ENCODE results near the gene ID4. TPM values are rescaled to one million over a fixed set of nuclear protein-coding genes. Genes with fewer than 3 reads are reported as not detected.

Gene ID4, protein sequence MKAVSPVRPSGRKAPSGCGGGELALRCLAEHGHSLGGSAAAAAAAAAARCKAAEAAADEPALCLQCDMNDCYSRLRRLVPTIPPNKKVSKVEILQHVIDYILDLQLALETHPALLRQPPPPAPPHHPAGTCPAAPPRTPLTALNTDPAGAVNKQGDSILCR
- total RNA-seq: 7.6 and 17.3 TPM in 2 replicates

DNA sequence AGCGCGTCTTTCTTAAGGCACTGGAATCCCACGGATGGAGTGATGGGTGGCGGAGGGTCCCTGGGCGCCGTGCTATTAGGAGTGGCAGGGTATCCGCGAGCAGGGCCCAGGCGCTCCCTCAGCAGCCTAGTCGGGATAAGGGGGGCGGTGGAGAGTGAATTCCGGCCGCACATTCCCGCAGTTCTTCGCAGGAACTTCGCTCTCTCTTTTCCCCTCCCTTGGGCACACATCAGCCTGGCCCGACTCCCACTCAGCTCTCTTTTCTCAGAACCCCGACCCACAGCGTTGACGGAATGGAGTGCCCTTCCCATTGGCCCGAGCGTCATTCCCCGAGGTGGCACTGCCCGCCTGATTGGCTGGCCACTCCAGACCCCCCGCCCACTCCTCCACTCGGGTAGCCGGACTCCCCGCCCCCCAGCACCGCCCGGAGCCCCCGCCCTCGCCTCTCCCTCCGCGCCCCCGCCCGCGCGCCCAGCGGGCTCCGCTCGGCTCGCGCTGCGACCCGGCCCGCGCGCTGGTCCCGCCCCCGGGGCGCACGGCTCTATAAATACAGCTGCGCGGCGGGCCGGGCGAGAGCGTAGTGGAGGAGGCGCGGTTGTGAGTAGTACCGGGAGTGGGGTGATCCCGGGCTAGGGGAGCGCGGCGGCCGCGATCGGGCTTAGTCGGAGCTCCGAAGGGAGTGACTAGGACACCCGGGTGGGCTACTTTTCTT is at the start of gene ID4:
Gene ID4 (plus strand): TSS at position 572 of the 712 bp plus-strand sequence. CDS start 385 bp downstream, outside the sequence.
- DNase-seq (ENCODE audit: low read depth): peak; percentile 86

GRCh38 chr6:19788686-19789085 is 48.5 kb upstream of the ID4 start:
- DNase-seq (ENCODE audit: low read depth): no peak

- no peak for DNase-seq (ENCODE audit: low read depth)
Observed at GRCh38 chr6:19789100-19789803, 47.9 kb upstream of the ID4 start.

- DNase-seq (ENCODE audit: low read depth): no peak
Observed at GRCh38 chr6:19791267-19791666, 45.9 kb upstream of the ID4 start.

DNA sequence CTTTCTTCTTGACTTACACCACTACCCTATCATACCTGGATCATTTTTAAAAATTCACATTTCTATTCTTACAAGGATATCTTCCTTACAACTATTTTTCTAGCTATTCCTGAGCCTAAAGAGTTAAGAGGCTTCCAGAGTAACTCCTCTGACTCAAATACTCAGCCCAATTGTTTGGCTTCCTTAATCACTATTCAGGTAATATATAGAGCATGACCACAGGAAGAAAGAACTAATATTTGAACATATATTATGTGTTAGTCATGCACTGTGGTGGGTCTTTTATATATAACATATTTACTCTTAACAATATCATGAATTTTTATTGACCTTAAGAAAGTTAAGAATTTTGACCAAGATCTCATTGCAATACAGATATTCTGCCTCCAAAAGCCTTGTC is 42.0 kb upstream of the ID4 start:
- DNase-seq (ENCODE audit: low read depth): peak; percentile 57

GRCh38 chr6:19796452-19796851 is 40.7 kb upstream of the ID4 start:
- DNase-seq (ENCODE audit: low read depth): no peak

DNA sequence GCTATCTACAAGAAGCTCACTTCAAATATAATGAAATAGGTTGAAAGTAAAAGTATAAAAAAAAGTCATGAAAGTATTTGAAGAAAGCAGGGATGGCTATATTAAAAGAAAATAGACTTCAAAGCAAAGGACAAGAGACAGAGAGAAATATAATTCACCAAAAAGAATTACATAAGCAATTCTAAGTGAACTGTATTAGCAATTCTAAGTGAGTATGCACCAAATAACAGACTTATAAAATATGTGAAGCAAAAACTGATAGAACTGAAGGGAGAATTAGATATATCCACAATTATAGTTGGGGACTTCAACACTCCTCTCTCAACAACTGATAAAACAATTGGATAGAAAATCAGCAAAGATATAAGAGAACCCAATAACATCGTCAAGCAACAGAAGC is 38.8 kb upstream of the ID4 start:
- DNase-seq (ENCODE audit: low read depth): no peak

DNA sequence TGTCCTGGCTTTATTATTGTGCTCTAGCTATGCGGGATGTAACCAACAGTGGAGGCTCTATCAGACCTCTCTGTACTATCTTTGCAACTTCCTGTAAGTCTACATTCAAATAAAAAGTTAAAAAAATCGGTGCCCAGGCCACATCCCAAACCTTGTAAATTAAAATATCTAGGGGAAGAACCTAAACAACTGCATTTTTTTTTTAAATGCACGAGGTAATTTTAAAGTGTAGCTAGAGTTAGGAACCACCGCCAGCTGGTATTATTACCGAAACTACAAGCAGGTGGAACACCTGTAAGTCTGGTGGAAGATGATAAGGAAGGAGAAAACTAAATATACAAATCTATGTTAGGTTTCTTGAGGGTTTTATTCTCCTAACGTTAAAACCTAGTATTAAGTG is 34.5 kb upstream of the ID4 start:
- DNase-seq (ENCODE audit: low read depth): no peak

- no peak for DNase-seq (ENCODE audit: low read depth)
Observed at GRCh38 chr6:19803331-19804204, 33.6 kb upstream of the ID4 start.

- DNase-seq (ENCODE audit: low read depth): peak; percentile 89
Observed at GRCh38 chr6:19804205-19805128, 32.7 kb upstream of the ID4 start.

DNA sequence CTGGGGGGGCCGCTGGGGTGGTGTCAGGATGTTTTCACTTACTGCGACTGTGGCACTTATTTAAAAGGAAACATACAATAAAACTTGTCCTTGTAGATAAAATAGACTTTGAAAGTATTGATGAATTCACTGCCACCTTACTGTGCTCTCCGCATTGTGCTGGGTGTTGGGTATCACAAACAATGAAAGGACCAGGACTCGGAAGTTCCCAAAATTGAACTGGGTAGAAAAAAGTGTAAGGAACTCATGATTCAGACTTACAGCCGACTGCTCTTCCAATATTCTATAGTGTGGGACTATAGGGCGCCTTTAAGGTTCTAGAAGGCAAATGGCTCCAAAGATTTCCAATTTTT is 32.1 kb upstream of the ID4 start:
- peak; percentile 16 for DNase-seq (ENCODE audit: low read depth)

GRCh38 chr6:19806971-19807396 is 30.2 kb upstream of the ID4 start:
- no peak for DNase-seq (ENCODE audit: low read depth)

DNA sequence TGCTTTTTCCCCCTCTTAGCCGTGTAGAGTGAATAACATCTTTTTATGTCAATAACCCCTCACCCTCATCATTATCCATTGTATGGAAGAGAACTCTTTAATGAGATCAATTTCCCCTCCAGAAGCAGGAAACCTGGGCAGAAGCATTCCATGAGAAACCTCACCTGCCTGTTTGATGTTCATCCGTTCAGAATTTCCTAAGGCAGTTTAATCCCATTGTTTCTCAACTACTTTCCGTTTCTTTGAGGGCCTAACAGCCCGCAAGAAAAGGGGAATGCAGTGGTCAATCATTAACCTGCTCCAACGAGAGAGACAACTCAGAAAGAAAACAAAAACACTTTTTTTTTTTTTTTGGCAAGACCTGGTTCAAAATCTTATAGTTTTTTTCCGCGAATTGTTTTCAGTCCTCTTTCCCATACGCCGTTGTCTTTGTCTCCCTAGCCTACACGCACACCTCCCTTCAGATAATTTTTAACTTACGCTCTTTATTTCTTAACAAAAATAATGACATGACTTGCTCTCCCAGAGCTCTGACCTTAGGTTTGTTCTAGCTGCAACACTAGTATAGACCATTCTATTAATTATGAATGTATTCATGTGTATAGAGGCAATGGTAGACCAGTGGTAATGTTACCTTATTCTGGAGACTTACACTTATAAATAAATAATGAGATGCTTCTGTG is 25.6 kb upstream of the ID4 start:
- peak; percentile 94 for DNase-seq (ENCODE audit: low read depth)

GRCh38 chr6:19812512-19813119 is 24.6 kb upstream of the ID4 start:
- DNase-seq (ENCODE audit: low read depth): peak; percentile 82

- DNase-seq (ENCODE audit: low read depth): no peak
Observed at GRCh38 chr6:19818805-19819204, 18.4 kb upstream of the ID4 start.

DNA sequence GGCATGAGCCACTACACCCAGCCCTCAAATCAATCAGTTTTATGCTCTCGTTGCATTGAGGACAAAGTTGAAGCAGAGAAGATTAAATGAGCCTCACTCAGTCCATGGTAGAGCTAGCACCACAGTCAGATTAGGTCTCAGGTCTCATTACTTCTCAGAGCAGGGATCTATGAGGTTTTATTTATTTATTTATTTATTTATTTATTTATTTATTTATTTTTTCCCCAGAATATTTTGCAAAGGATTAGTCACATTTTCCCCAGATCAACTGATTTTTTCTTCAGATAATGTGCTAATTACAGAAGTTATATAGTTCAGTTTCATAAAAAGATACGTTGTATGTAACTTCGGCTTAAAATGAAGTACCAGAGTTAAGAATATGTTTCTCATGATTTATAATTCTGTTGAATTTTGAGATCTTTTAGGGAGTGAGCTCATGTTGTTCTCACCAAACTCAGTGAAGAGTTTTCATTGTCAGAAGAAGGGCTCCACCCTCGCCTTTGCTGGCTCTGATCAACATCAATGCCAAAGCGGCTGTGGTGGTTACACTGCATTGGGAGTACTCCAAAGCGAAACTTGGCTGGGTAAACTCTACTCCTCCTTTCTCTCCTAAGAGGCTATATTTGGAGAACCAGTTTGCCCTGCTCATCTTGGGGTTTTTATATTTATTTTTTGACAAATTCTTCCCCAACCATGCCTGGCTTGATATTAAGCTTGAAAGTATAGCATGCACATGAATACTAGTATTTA is 12.9 kb upstream of the ID4 start:
- no peak for DNase-seq (ENCODE audit: low read depth)

DNA sequence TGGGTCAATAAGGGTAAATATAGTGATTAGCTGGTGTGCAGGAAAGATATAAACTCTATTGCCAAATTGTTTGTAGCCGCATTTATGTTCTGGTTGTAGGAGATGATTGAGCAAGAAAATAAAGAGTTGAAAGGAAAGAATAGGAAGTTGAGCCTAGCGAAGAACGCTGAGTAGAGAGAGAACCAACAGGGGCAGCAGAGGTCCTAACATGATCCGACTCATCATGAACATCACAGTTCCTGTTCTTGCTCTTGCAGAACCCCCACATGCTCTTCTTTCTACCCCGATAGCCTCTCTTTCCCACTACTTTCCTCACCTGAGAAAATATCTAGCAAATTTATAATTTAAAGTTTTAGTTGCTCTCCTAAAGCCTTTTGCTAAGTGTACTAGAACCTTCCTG is 9.9 kb upstream of the ID4 start:
- DNase-seq (ENCODE audit: low read depth): no peak

DNA sequence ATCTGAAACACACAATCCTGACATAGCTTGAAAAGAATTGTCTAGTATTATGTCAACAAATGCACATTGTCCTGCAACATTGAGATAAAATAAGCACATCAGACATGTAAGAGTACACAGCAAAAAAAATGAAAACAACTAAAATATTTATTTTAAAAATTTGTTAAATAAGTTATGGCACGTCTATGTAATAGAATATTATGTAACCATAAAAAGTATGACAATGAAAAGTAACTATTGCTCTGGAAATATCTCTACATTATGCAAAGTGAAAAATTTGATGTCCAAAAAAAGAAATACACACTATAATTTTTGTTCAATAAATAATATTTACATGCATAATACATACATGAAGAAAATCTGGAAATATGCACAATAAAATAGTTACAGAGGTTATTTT is 9.3 kb upstream of the ID4 start:
- no peak for DNase-seq (ENCODE audit: low read depth)

GRCh38 chr6:19830171-19830570 is 7.0 kb upstream of the ID4 start:
- peak; percentile 82 for DNase-seq (ENCODE audit: low read depth)
